ENCODE results near the gene SLC2A2. TPM values are rescaled to one million over a fixed set of nuclear protein-coding genes. Genes with fewer than 3 reads are reported as not detected.

The SLC2A2 gene
- total RNA-seq, 3 donors from 2014 or later, result not detected

- Histone ChIP-seq H3K27me3 (no peaks in the 10 kb centered on the region), H3K4me3 (no peak overlapping the region), H3K4me1 (no peaks in the 10 kb centered on the region), H3K27ac (no peak overlapping the region), H3K36me3 (no peaks in the 10 kb centered on the region), H3K9me3 (no peaks in the 10 kb centered on the region)
- DNase-seq (ENCODE audit: low spot score in 2 of 2), result no peak
- intact Hi-C loops (cut with DNase I; ENCODE audit: low total_unique reads), result no loop called here
- no peak for TF ChIP-seq POLR2AphosphoS5 (IDR thresholded peaks at IDR 0.05)
- no peak for TF ChIP-seq CTCF (IDR thresholded peaks at IDR 0.05)
- no peak for TF ChIP-seq POLR2A (IDR thresholded peaks at IDR 0.05)
Measured at GRCh38 chr3:171064461-171064860, 37.9 kb upstream of the SLC2A2 start.

- no peak overlapping the region for H3K27ac ChIP-seq
- H3K27me3 ChIP-seq, result no peaks in the 10 kb centered on the region
- no peak overlapping the region for H3K4me3 ChIP-seq
- DNase-seq (ENCODE audit: low spot score in 2 of 2), result no peak
- no peaks in the 10 kb centered on the region for H3K9me3 ChIP-seq
- intact Hi-C loops (cut with DNase I; ENCODE audit: low total_unique reads), result no loop called here
- H3K4me1 ChIP-seq, result no peaks in the 10 kb centered on the region
- no peak for TF ChIP-seq POLR2AphosphoS5 (IDR thresholded peaks at IDR 0.05)
- no peak for TF ChIP-seq CTCF (IDR thresholded peaks at IDR 0.05)
- TF ChIP-seq POLR2A (IDR thresholded peaks at IDR 0.05), result no peak
- no peaks in the 10 kb centered on the region for H3K36me3 ChIP-seq
Measured at GRCh38 chr3:171061749-171062148, 35.2 kb upstream of the SLC2A2 start.

GRCh38 chr3:171059978-171060377 is 33.5 kb upstream of the SLC2A2 start:
- Histone ChIP-seq H3K27ac (no peak overlapping the region), H3K36me3 (no peaks in the 10 kb centered on the region), H3K4me1 (no peaks in the 10 kb centered on the region), H3K4me3 (no peak overlapping the region), H3K27me3 (no peaks in the 10 kb centered on the region), H3K9me3 (no peaks in the 10 kb centered on the region)
- no peak for TF ChIP-seq POLR2A (IDR thresholded peaks at IDR 0.05)
- TF ChIP-seq POLR2AphosphoS5 (IDR thresholded peaks at IDR 0.05), result no peak
- TF ChIP-seq CTCF (IDR thresholded peaks at IDR 0.05), result no peak
- intact Hi-C loops (cut with DNase I; ENCODE audit: low total_unique reads), result no loop called here
- DNase-seq (ENCODE audit: low spot score in 2 of 2), result no peak

GRCh38 chr3:171058873-171059603 is 32.5 kb upstream of the SLC2A2 start:
- no peaks in the 10 kb centered on the region for H3K36me3 ChIP-seq
- no peak for DNase-seq (ENCODE audit: low spot score in 2 of 2)
- H3K4me3 ChIP-seq, result no peak overlapping the region
- TF ChIP-seq CTCF (IDR thresholded peaks at IDR 0.05), result no peak
- no peak for TF ChIP-seq POLR2A (IDR thresholded peaks at IDR 0.05)
- no peak for TF ChIP-seq POLR2AphosphoS5 (IDR thresholded peaks at IDR 0.05)
- no peaks in the 10 kb centered on the region for H3K9me3 ChIP-seq
- intact Hi-C loops (cut with DNase I; ENCODE audit: low total_unique reads), result no loop called here
- H3K27me3 ChIP-seq, result no peaks in the 10 kb centered on the region
- H3K27ac ChIP-seq, result no peak overlapping the region
- H3K4me1 ChIP-seq, result no peaks in the 10 kb centered on the region

- Histone ChIP-seq H3K27me3 (no peaks in the 10 kb centered on the region), H3K4me3 (no peak overlapping the region), H3K4me1 (no peaks in the 10 kb centered on the region), H3K9me3 (no peaks in the 10 kb centered on the region), H3K36me3 (no peaks in the 10 kb centered on the region), H3K27ac (no peak overlapping the region)
- TF ChIP-seq POLR2AphosphoS5 (IDR thresholded peaks at IDR 0.05) (no peak), CTCF (IDR thresholded peaks at IDR 0.05) (no peak), POLR2A (IDR thresholded peaks at IDR 0.05) (no peak)
- no peak for DNase-seq (ENCODE audit: low spot score in 2 of 2)
- intact Hi-C loops (cut with DNase I; ENCODE audit: low total_unique reads), result no loop called here
Measured at GRCh38 chr3:171058058-171058457, 31.5 kb upstream of the SLC2A2 start.
